HEK293T (cell line): ENCODE measurements around the gene DNPEP.

Experiments
- BHLHE40 ChIP-seq: fragments of 450-650 bp; IDR thresholded peaks from 2 replicates; pipeline ENCODE4 v1.6.1; 2016; ENCODE audit warnings: mild to moderate bottlenecking, moderate library complexity, borderline replicate concordance
- CTBP1 ChIP-seq: fragments of 450-650 bp; IDR thresholded peaks from 2 replicates; pipeline ENCODE4 v1.6.1; 2016; ENCODE audit warnings: borderline replicate concordance
- ELF4 ChIP-seq: fragments of 450-650 bp; IDR thresholded peaks from 2 replicates; pipeline ENCODE4 v1.6.1; 2017; ENCODE audit warnings: antibody characterized with exemption
- FOXK2 ChIP-seq: fragments of 450-650 bp; IDR thresholded peaks from 2 replicates; pipeline ENCODE4 v1.6.1; 2016; ENCODE audit warnings: mild to moderate bottlenecking
- FOXM1 ChIP-seq: fragments of 450-650 bp; IDR thresholded peaks from 2 replicates; pipeline ENCODE4 v1.6.1; 2017; ENCODE audit warnings: mild to moderate bottlenecking, borderline replicate concordance
- LEF1 ChIP-seq: fragments of 450-650 bp; IDR thresholded peaks from 2 replicates; pipeline ENCODE4 v1.6.1; 2017; ENCODE audit warnings: mild to moderate bottlenecking, borderline replicate concordance
- NFRKB ChIP-seq: fragments of 450-650 bp; IDR thresholded peaks from 2 replicates; pipeline ENCODE4 v1.6.1; 2016; ENCODE audit warnings: mild to moderate bottlenecking, moderate library complexity
- PKNOX1 ChIP-seq: fragments of 450-650 bp; IDR thresholded peaks from 2 replicates; pipeline ENCODE4 v1.6.1; 2016
- SP1 ChIP-seq: fragments of 450-650 bp; IDR thresholded peaks from 2 replicates; pipeline ENCODE4 v1.6.1; 2017

GRCh38 chr2:219384083-219384713, 3.5 kb downstream of the DNPEP start:
- TF ChIP-seq LEF1, result no peak
- TF ChIP-seq FOXM1, result no peak
- no peak for TF ChIP-seq ELF4
- no peak for TF ChIP-seq BHLHE40
- TF ChIP-seq CTBP1, result no peak
- TF ChIP-seq SP1, result no peak
- TF ChIP-seq FOXK2, result no peak
- TF ChIP-seq NFRKB, result no peak
- no peak for TF ChIP-seq PKNOX1
